BLaER1 treated with 17β-estradiol and CSF1 and Interleukin-3, amounts not matched to agents 10 nM and 100 nM (cell line): ENCODE data around the gene LRRC15.

ENCODE experiments used
- H3K27ac ChIP-seq, 11 experiments: shearing (Covaris generic); formaldehyde crosslinking; 2 replicates each; pipeline ENCODE4 v1.8.1; 2022
- H3K27me3 ChIP-seq, 11 experiments: shearing (Covaris generic); formaldehyde crosslinking; 2 replicates each; pipeline ENCODE4 v1.8.1; 2022
- H3K36me3 ChIP-seq, 11 experiments: shearing (Covaris generic); formaldehyde crosslinking; 2 replicates each; pipeline ENCODE4 v1.8.1; 2022
- H3K4me1 ChIP-seq, 10 experiments: shearing (Covaris generic); formaldehyde crosslinking; 2 replicates each; pipeline ENCODE4 v1.8.1; 2022
- H3K4me2 ChIP-seq, 11 experiments: shearing (Covaris generic); formaldehyde crosslinking; 2 replicates each; pipeline ENCODE4 v1.8.1; 2022
- H3K4me3 ChIP-seq, 10 experiments: shearing (Covaris generic); formaldehyde crosslinking; 2 replicates each; pipeline ENCODE4 v1.8.1; 2022
- H3K9ac ChIP-seq, 11 experiments: shearing (Covaris generic); formaldehyde crosslinking; 2 replicates each; pipeline ENCODE4 v1.8.1; 2022
- H3K9me3 ChIP-seq, 11 experiments: shearing (Covaris generic); formaldehyde crosslinking; replicated peaks in 1 of 11; 2 replicates each; pipeline ENCODE4 v1.8.1; 2022
- H4K20me1 ChIP-seq, 11 experiments: shearing (Covaris generic); formaldehyde crosslinking; 2 replicates each; pipeline ENCODE4 v1.8.1; 2022
- Cebpa-rat ChIP-seq, 11 experiments: shearing (Covaris generic); IDR thresholded peaks; 2 replicates each; pipeline ENCODE4 v1.8.1; 2022

LRRC15 gene

GRCh38 chr3:194399166-194399565, 29.6 kb upstream of the LRRC15 start, which contains the start of gene GP5:
GP5 (minus strand) TSS chr3:194399266; CDS start chr3:194398282, 984 bp downstream.
- H3K9ac ChIP-seq, result peak within 1 kb of the TSS in 5 of 11 experiments; percentile 62 to 78 (median 78); a peak in 7 of 22 replicates
- peak within 1 kb of the TSS; percentile 46 to 69 (median 56); a peak in 19 of 20 replicates for H3K4me3 ChIP-seq

GRCh38 chr3:194397757-194398312, 28.3 kb upstream of the LRRC15 start:
- Histone ChIP-seq H3K4me2 (peak overlapping the region; percentile 93 to 99 (median 98)), H4K20me1 (peaks cover 0 to 24% (median 0%) of the 10 kb centered on the region in 11 experiments; a peak in 5 of 22 replicates), H3K4me3 (peak overlapping the region; percentile 46 to 69 (median 56)), H3K27ac (peak overlapping the region in 7 of 11 experiments; percentile 60 to 87 (median 80); a peak in 12 of 22 replicates), H3K9ac (peak overlapping the region in 9 of 11 experiments; percentile 59 to 78 (median 69); a peak in 15 of 22 replicates), H3K27me3 (peaks cover 17 to 41% (median 26%) of the 10 kb centered on the region in 11 experiments), H3K36me3 (peaks cover 0 to 10% (median 0%) of the 10 kb centered on the region in 11 experiments; a peak in 4 of 22 replicates), H3K9me3 (no peaks in the 10 kb centered on the region; a peak in 1 of 22 replicates), H3K4me1 (peaks cover 47 to 78% (median 63%) of the 10 kb centered on the region in 10 experiments)
- TF ChIP-seq Cebpa-rat (IDR thresholded peaks at IDR 0.05), result no peak

More at GRCh38 chr3:194399166-194399565, 29.6 kb upstream of the LRRC15 start, which contains the start of gene GP5:
- peak within 1 kb of the TSS in 3 of 11 experiments; percentile 83 to 87 (median 85); a peak in 4 of 22 replicates for H3K27ac ChIP-seq
- peak within 1 kb of the TSS; percentile 93 to 99 (median 98) for H3K4me2 ChIP-seq
- peaks cover 0 to 36% (median 0%) of the 10 kb centered on the region in 11 experiments; a peak in 6 of 22 replicates for H4K20me1 ChIP-seq
- H3K27me3 ChIP-seq, result peaks cover 17 to 41% (median 26%) of the 10 kb centered on the region in 11 experiments
- peaks cover 47 to 83% (median 66%) of the 10 kb centered on the region in 10 experiments for H3K4me1 ChIP-seq
- H3K36me3 ChIP-seq, result peaks cover 0 to 22% (median 3%) of the 10 kb centered on the region in 11 experiments; a peak in 11 of 22 replicates
- no peak for TF ChIP-seq Cebpa-rat (IDR thresholded peaks at IDR 0.05)
- H3K9me3 ChIP-seq, result no peaks in the 10 kb centered on the region

GRCh38 chr3:194396859-194397756, 27.6 kb upstream of the LRRC15 start:
- TF ChIP-seq Cebpa-rat (IDR thresholded peaks at IDR 0.05), result peak in 4 of 11 experiments; percentile 24 to 61 (median 54); a peak in 4 of 22 replicates
- H3K4me1 ChIP-seq, result peaks cover 47 to 71% (median 62%) of the 10 kb centered on the region in 10 experiments
- H4K20me1 ChIP-seq, result peaks cover 0 to 23% (median 0%) of the 10 kb centered on the region in 11 experiments; a peak in 5 of 22 replicates
- peak overlapping the region in 9 of 11 experiments; percentile 51 to 87 (median 71); a peak in 18 of 22 replicates for H3K27ac ChIP-seq
- H3K4me3 ChIP-seq, result peak overlapping the region; percentile 46 to 69 (median 56)
- peak overlapping the region; percentile 93 to 99 (median 98) for H3K4me2 ChIP-seq
- peak overlapping the region; percentile 40 to 78 (median 62); a peak in 21 of 22 replicates for H3K9ac ChIP-seq
- H3K27me3 ChIP-seq, result peaks cover 17 to 41% (median 26%) of the 10 kb centered on the region in 11 experiments
- H3K9me3 ChIP-seq, result peaks cover 0 to 7% (median 1%) of the 10 kb centered on the region in 11 experiments; a peak in 14 of 22 replicates
- H3K36me3 ChIP-seq, result peaks cover 0 to 6% (median 0%) of the 10 kb centered on the region in 11 experiments; a peak in 3 of 22 replicates

- peak overlapping the region; percentile 93 to 99 (median 98) for H3K4me2 ChIP-seq
Observed at GRCh38 chr3:194396539-194396858, 27.0 kb upstream of the LRRC15 start.

GRCh38 chr3:194395778-194396538, 26.4 kb upstream of the LRRC15 start:
- Histone ChIP-seq H3K9me3 (peaks cover 9 to 19% (median 13%) of the 10 kb centered on the region in 11 experiments), H3K27me3 (peaks cover 17 to 37% (median 26%) of the 10 kb centered on the region in 11 experiments), H3K4me2 (peak overlapping the region; percentile 93 to 99 (median 98)), H3K9ac (peak overlapping the region in 10 of 11 experiments; percentile 40 to 78 (median 66); a peak in 19 of 22 replicates), H3K36me3 (peaks cover 0 to 2% (median 0%) of the 10 kb centered on the region in 11 experiments; a peak in 2 of 22 replicates), H3K4me3 (peak overlapping the region; percentile 46 to 69 (median 56); a peak in 19 of 20 replicates), H4K20me1 (peaks cover 0 to 14% (median 0%) of the 10 kb centered on the region in 11 experiments; a peak in 2 of 22 replicates), H3K27ac (peak overlapping the region in 9 of 11 experiments; percentile 51 to 87 (median 71); a peak in 17 of 22 replicates), H3K4me1 (peaks cover 47 to 60% (median 58%) of the 10 kb centered on the region in 10 experiments)
- no peak for TF ChIP-seq Cebpa-rat (IDR thresholded peaks at IDR 0.05)

More at GRCh38 chr3:194396539-194396858, 27.0 kb upstream of the LRRC15 start:
- 0 out of 22 replicates have a peak, but pooled peaks cover 0 to under 1% (median 0%) of the 10 kb centered on the region in 11 experiments for H3K36me3 ChIP-seq
- H3K27me3 ChIP-seq, result peaks cover 17 to 41% (median 26%) of the 10 kb centered on the region in 11 experiments
- H3K4me1 ChIP-seq, result peaks cover 47 to 65% (median 62%) of the 10 kb centered on the region in 10 experiments
- peak overlapping the region; percentile 40 to 78 (median 62); a peak in 21 of 22 replicates for H3K9ac ChIP-seq
- peaks cover 0 to 17% (median 0%) of the 10 kb centered on the region in 11 experiments; a peak in 4 of 22 replicates for H4K20me1 ChIP-seq
- H3K9me3 ChIP-seq, result peaks cover 4 to 13% (median 7%) of the 10 kb centered on the region in 11 experiments; a peak in 21 of 22 replicates
- H3K4me3 ChIP-seq, result peak overlapping the region; percentile 46 to 69 (median 56)
- peak overlapping the region in 9 of 11 experiments; percentile 51 to 87 (median 71); a peak in 18 of 22 replicates for H3K27ac ChIP-seq
- no peak for TF ChIP-seq Cebpa-rat (IDR thresholded peaks at IDR 0.05)

- Histone ChIP-seq H3K4me2 (peak overlapping the region; percentile 93 to 99 (median 98)), H3K4me1 (peaks cover 47 to 59% (median 58%) of the 10 kb centered on the region in 10 experiments)
Observed at GRCh38 chr3:194395212-194395611, 25.7 kb upstream of the LRRC15 start.

GRCh38 chr3:194392576-194392975, 23.0 kb upstream of the LRRC15 start:
- H4K20me1 ChIP-seq, result peaks cover 0 to 6% (median 0%) of the 10 kb centered on the region in 11 experiments; a peak in 2 of 22 replicates
- H3K27ac ChIP-seq, result no peak overlapping the region
- H3K4me3 ChIP-seq, result no peak overlapping the region
- no peak overlapping the region for H3K9ac ChIP-seq
- peaks cover 3 to 11% (median 8%) of the 10 kb centered on the region in 11 experiments for H3K27me3 ChIP-seq
- H3K36me3 ChIP-seq, result peaks cover 0 to 5% (median 0%) of the 10 kb centered on the region in 11 experiments; a peak in 2 of 22 replicates
- H3K9me3 ChIP-seq, result peaks cover 18 to 51% (median 43%) of the 10 kb centered on the region in 11 experiments
- TF ChIP-seq Cebpa-rat (IDR thresholded peaks at IDR 0.05), result 0 out of 22 replicates have a peak, but pooled peaks of 1 of the 11 experiments have one; percentile 17
- no peak overlapping the region for H3K4me2 ChIP-seq
- H3K4me1 ChIP-seq, result peaks cover 28 to 33% (median 31%) of the 10 kb centered on the region in 10 experiments

More at GRCh38 chr3:194395212-194395611, 25.7 kb upstream of the LRRC15 start:
- Histone ChIP-seq H4K20me1 (peaks cover 0 to 14% (median 0%) of the 10 kb centered on the region in 11 experiments; a peak in 2 of 22 replicates), H3K36me3 (peaks cover 0 to 5% (median 0%) of the 10 kb centered on the region in 11 experiments; a peak in 2 of 22 replicates), H3K9ac (peak overlapping the region in 3 of 11 experiments; percentile 77 to 78 (median 78); a peak in 3 of 22 replicates), H3K4me3 (peak overlapping the region in 2 of 10 experiments; percentile 46 to 58; a peak in 1 of 20 replicates), H3K9me3 (peaks cover 15 to 26% (median 20%) of the 10 kb centered on the region in 11 experiments), H3K27ac (peak overlapping the region in 3 of 11 experiments; percentile 83 to 87 (median 85); a peak in 5 of 22 replicates), H3K27me3 (peaks cover 17 to 37% (median 26%) of the 10 kb centered on the region in 11 experiments)
- TF ChIP-seq Cebpa-rat (IDR thresholded peaks at IDR 0.05), result no peak
